OCI-LY3 (cell line): ENCODE data around the gene PRSS50.

Experiments used
- EZH2phosphoT487 ChIP-seq: fragments of 200-600 bp; shearing (Covaris generic); IDR thresholded peaks from 2 replicates; pipeline ENCODE4 v1.6.1; 2018; ENCODE audit warnings: antibody characterized with exemption, mixed run types, low read depth
- TF ChIP-seq, protein P1 (sequence below): fragments of 200-600, 300-600 bp; sonication (generic); IDR thresholded peaks from 2 replicates; pipeline ENCODE4 v1.5.1; 2014; ENCODE audit warnings: antibody characterized with exemption, low read length, low read depth

DNA sequence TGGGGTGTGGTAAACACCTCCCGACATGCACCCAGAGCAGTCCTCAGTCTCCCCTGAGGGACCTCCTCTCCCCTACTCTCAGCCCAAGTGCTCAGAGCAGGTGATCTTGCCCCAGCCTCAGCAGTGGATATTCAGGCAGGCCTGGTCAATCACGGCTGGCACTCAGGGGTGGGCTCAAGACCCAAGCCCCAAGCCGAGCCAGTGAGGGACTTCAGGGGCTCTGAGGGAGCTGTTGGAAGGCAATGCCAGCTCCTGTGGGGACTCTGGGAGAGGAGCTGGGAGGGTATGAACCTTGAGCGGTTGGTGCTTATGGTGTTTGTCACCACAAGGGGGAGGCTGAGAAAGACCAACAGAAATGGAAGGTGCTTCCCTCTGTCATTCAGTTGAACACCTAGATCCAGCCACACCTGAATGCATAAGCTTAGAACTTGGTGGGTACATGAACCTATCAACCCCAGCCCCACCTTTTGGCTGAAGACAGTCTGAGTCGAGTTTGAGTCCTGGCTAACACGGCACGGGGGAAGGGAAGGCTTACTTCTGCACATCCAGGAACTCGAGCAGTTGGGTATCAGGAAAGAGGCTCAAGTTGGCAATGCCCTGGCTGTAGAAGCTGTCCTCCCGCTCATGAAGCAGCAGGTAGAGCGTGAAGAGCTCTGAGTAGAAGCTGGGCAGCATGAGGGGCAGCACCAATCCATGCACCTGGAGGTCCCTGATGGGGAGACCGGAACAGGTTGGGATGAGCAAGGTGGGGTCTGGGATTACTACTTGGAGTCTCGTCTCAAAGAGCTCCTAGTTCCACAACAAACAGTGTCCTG, 43.4 kb downstream of the PRSS50 start:
- TF ChIP-seq, protein P1, sequence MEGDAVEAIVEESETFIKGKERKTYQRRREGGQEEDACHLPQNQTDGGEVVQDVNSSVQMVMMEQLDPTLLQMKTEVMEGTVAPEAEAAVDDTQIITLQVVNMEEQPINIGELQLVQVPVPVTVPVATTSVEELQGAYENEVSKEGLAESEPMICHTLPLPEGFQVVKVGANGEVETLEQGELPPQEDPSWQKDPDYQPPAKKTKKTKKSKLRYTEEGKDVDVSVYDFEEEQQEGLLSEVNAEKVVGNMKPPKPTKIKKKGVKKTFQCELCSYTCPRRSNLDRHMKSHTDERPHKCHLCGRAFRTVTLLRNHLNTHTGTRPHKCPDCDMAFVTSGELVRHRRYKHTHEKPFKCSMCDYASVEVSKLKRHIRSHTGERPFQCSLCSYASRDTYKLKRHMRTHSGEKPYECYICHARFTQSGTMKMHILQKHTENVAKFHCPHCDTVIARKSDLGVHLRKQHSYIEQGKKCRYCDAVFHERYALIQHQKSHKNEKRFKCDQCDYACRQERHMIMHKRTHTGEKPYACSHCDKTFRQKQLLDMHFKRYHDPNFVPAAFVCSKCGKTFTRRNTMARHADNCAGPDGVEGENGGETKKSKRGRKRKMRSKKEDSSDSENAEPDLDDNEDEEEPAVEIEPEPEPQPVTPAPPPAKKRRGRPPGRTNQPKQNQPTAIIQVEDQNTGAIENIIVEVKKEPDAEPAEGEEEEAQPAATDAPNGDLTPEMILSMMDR, result peak; percentile 25
- TF ChIP-seq EZH2phosphoT487, result no peak
